ENCODE results near the gene SCN5A. TPM values are rescaled to one million over a fixed set of nuclear protein-coding genes. Genes with fewer than 3 reads are reported as not detected.

Gene SCN5A
- total RNA-seq, 1 experiment from 2014 or later: not detected

DNA sequence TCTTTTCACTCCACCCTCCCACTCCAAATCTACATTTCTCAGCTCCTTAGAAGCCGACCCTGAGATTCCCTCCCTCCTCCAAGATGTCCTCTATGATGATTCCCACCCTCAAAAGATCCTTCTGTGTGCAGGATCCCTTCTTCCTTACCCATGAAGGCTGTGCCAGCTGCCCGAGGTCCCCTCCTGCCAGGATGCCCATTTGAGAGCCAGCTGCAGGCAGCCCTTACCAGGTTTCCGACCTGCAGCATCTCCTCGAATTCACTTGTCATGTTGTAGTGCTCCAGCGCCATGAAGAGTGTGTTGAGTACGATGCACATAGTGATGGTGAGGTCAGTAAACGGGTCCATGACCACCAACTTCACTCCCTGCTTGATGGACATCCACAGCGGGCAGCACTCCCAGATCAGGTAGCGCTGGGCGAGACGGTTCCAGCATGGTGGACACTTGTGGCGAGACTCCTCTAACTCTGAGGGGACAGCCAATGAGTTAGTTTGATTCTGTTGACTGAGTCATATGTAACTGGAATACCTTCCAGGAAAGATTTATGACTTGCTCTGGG is 51.9 kb downstream of the SCN5A start:
- no peak for DNase-seq
- no peak overlapping the region for H3K4me3 ChIP-seq
- no peaks in the 10 kb centered on the region for H3K36me3 ChIP-seq
- H3K27me3 ChIP-seq: no peaks in the 10 kb centered on the region
- no peaks in the 10 kb centered on the region for H3K9me3 ChIP-seq

DNA sequence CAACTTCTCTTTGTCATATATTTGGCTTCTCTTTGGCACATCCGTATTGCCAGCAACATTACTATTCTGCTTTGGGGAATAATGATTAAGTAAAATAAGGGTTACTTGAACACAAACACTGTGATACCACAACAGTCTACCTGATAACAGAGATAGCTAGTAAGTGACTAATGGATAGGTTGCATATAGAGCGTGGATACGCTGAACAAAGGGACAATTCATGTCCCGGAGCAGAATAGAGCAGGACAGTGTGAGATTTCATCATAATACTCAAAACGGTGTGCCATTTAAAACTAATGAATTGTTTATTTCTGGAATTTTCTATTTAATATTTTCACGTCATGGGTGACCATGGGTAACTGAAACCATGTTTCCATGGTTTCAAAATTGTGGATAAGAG is 54.1 kb downstream of the SCN5A start:
- Histone ChIP-seq H3K36me3 (no peaks in the 10 kb centered on the region), H3K9me3 (no peaks in the 10 kb centered on the region), H3K4me3 (no peak overlapping the region), H3K27me3 (no peaks in the 10 kb centered on the region)
- DNase-seq: no peak

DNA sequence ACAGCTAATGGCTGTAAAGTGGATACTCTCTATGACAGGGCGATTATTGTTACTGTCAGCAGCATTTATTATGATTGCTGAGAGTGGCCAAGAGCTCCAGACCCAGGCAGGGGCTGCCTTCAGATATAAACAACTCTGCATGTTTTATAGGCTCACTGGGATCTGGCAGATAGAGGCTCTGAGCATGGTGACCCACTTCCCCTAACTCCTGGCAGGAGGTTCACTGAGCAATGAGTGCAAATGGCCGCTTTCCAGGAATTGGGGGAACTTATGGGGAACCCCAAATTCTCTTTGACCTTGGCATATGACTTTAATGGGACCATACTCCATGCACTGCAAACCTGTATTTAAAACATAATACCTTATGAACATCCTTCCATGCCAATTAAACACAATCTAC is 59.0 kb downstream of the SCN5A start:
- no peaks in the 10 kb centered on the region for H3K9me3 ChIP-seq
- no peaks in the 10 kb centered on the region for H3K27me3 ChIP-seq
- H3K36me3 ChIP-seq: no peaks in the 10 kb centered on the region
- no peak for DNase-seq
- H3K4me3 ChIP-seq: no peak overlapping the region

DNA sequence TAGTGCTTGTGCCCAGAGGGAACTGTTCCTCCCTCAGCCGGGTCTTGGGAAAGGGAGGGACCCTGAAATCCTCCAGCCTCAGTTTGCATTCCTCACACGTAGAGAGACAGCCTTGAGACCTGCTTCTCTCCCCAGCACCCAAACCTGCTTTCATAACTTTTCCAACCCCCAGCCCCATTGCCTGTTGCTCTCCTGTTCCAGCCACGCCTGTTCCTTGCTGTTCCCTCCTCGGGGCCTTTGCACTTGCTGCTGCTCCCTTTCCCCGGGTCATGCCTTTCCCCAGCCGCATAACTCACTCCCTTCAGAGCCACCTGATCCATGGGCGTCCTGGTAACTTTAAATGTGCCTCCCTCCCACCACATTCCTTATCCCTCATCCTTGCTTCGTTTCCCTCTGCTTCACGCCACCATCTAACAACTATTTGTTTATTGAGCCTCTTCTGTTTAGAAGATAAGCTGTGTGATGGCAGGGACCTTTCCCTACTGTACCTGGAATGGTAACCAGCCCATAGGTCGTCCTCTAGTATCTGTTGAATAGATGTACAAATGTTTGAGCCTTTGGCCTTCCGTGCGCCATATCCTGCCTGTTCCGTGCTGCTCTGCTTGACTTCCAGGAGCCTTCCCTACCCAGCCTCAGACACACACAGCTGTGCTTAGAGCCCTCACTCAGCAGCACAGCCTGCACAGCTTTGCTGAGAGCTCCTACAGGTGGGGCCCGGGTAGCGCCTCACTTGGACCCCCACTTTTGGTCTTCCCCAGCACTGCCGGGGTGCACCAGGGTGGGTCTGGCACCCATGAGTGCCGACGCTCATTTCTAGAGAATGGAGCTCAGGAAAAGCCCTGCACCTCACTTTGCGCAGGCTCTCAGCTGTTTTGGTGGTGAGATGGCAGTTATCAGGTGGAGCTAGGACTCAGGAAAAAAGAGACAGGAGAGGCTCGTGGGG is 60.2 kb downstream of the SCN5A start:
- Histone ChIP-seq H3K4me3 (no peak overlapping the region), H3K36me3 (no peaks in the 10 kb centered on the region), H3K9me3 (no peaks in the 10 kb centered on the region), H3K27me3 (no peaks in the 10 kb centered on the region)
- no peak for DNase-seq

DNA sequence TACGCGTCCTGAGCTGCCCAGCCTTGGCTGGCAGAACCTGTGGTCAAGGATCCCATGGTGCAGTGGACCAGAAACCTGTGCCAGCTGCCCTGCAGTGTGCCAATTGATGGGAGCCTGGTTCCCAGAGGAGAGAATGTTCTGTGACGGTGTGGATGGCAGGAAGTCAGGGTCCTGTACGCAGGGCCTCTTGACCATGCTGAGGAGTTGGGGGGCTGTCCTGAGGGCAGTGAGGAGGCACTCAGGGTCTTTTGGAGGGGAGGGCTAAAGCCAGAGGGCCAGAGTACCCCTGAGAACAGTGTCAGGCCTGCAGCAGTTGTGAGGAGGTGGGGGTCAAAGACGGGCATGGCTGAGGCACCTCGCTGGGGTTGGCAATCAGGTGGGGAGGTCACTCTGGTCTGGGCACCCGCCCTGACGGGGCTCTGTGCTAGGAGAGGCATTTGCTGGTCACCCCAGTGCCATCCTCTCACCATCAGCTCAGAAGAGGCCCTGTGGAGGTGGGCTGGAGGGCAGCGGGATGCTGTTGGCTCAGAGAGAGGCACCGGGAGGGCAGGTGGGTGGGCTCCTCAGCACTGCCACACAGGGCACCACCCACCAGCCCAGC is 61.0 kb downstream of the SCN5A start:
- no peaks in the 10 kb centered on the region for H3K36me3 ChIP-seq
- H3K27me3 ChIP-seq: no peaks in the 10 kb centered on the region
- H3K9me3 ChIP-seq: no peaks in the 10 kb centered on the region
- H3K4me3 ChIP-seq: no peak overlapping the region
- no peak for DNase-seq

DNA sequence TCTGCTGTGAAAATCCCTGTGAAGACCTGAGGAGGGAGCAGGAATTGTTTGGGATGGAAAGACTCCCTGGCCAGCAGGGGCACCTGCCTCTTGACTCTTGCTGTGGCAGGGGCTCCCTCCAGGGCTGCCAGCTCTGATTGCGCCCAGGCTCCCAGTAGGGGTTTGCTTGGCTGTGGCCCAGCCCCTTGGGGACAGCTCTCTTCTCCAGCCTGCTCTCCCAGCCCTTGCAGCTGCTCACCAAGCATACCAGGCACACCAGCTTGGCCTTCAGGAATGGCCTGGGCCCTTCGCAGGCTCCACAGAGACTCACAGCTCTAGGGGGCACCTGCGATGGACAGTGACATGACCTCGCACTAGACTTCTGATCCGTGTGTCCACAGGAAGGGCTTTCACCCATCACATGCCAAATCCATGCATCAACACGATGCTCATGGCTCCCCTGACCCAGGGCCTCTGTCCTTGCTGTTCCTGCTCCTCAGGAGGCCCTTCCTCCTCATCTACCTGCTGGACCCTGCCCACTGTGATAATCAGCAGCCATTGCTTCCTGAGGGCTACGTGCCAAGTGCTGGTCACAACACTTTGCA is 61.8 kb downstream of the SCN5A start:
- H3K27me3 ChIP-seq: no peaks in the 10 kb centered on the region
- no peak for DNase-seq
- no peak overlapping the region for H3K4me3 ChIP-seq
- no peaks in the 10 kb centered on the region for H3K36me3 ChIP-seq
- no peaks in the 10 kb centered on the region for H3K9me3 ChIP-seq

DNA sequence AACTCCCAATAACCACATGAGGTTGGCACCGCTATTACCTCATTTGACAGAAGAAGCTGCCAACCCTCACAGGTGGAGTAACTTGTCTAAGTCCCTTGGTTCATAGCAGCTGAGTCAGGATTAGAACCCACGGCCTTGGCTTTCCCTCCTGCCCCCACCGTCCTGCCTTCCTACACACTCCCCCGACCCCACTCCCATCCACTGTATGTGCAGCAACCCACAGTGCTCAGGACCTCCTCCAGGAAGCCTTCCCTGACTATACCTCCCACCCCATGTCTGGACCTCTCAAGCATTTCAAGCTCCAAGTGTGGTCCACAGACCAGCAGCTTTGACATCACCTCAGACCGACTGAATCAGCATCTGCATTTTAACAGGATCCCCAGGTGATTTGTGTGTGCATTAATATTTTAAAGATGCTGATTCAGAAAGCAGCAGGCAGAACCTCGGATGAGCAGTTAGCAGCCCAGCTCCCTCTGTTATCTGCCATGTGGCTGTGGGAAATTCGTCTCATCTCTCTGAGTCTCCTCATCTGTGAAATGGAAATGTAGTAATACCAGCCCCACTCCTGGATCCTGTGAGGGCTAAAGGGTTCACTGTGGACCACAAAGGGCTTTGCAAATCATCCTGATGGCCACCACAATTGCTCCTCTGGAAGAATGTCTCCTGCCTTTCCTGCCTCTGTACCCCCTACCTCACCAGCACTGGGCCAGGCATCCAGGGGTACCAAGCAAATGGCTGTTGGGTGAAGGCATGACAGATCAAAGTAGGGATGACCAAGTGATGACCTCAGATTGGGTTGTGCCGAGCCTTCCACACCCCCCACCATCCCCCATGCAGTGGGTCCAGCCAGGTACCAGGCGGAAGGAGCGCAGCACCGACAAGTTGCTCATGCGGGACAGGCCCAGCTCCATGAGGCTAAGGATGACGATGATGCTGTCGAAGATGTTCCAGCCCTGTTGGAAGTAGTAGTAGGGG is 62.7 kb downstream of the SCN5A start:
- Histone ChIP-seq H3K9me3 (no peaks in the 10 kb centered on the region), H3K27me3 (no peaks in the 10 kb centered on the region), H3K4me3 (no peak overlapping the region), H3K36me3 (no peaks in the 10 kb centered on the region)
- no peak for DNase-seq

DNA sequence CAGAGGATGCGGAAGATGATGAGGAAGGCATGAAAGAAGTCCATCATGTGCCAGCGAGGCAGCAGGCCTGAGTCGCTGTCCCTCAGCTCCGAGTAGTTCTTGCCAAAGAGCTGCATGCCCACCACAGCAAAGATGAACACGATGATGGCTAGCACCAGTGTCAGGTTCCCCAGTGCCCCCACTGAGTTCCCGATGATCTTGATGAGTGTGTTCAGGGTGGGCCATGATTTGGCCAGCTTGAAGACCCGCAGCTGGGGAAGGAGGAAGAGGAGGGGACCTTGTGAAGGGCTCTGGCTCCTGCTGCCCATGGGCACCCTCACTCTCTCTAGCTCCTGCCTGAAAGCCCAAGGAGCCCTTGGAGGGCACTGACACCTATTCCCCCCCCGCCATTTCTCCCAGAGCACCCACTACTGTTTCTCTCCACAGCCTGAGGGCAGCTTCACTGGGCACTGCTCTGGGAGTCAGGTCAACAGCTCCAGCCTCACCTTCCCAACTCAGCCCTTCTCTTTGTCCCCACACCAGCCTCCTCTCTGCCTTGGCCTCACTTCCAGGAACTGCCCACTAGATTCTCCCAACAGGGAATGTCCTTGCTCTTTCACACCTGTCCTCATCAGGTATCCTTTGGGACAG is 63.6 kb downstream of the SCN5A start:
- DNase-seq: no peak
- Histone ChIP-seq H3K27me3 (no peaks in the 10 kb centered on the region), H3K36me3 (no peaks in the 10 kb centered on the region), H3K4me3 (no peak overlapping the region), H3K9me3 (no peaks in the 10 kb centered on the region)

DNA sequence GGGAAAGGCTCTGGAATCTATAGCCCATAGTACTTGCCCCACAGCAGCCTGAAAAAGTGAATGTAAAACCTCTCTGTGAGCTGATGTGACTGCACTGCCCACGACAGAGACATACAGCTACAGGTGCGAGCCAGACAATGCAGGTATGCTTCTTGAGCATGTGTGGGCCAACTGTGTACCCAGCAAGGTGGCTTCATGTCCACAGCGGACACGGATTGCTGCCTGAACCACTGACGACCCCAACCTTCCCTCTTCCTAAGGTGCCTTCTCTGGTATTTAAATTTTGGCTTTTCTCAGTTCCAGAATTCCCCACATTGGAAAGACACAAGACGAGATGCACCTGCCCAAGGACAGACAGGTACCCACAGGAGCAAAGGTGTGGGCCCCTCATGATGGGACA is 65.8 kb downstream of the SCN5A start:
- H3K4me3 ChIP-seq: no peak overlapping the region
- H3K36me3 ChIP-seq: no peaks in the 10 kb centered on the region
- DNase-seq: no peak
- no peaks in the 10 kb centered on the region for H3K27me3 ChIP-seq
- no peaks in the 10 kb centered on the region for H3K9me3 ChIP-seq

DNA sequence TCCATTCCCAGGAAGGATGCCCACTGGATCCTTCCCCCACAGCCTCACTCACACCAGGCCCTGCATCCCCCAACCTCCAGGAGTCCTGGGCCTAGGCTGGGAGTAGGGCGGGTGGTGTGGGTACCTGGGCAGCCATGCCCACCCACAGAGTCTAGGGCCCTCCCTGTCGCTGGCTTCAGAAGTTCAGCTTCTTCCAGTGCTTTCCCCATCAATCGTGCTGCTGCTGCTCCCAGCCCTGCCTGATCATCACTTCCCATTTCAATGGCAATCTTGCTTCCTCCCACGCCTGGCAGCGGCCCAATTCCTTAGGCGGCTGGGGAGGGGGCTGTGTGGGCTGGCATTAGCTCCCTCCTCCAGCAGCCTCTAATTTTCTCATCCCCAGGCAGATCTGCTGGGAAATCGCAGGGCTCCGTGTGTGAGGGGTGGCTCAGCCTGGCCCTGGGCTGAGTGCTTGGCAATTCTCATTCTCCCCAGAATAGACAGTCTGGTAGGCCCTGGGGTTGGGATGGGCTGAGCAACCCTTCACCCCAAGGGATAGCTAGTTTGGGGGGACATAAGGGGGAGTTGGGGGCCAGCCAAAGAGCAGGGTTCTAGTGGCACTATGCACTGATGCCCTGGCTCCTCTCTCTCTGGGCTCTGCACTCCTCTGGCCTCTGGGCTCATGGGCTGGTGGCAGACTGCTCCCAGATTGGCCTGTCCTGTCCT is 66.4 kb downstream of the SCN5A start:
- Histone ChIP-seq H3K9me3 (no peaks in the 10 kb centered on the region), H3K27me3 (no peaks in the 10 kb centered on the region), H3K36me3 (no peaks in the 10 kb centered on the region), H3K4me3 (no peak overlapping the region)
- DNase-seq: no peak

DNA sequence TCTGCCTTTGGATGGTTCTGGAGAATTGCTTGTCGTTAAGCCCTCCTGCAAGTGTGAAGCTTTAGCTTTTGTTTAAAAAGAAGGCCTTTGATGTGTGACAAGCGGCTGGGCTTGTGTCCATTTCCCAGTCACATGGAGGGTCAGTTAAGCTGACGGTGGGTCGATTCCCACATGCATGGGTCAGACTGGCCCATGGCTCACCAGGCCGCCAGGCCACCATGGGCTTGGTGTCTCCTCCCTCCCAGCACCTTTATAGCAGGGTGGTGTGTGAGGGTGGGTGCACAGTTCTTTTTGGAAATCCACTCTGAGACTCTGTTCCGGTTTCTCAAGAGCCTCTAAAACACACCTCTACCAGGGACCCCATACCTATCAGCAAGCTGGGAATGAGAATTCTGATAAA is 67.2 kb downstream of the SCN5A start:
- no peaks in the 10 kb centered on the region for H3K9me3 ChIP-seq
- H3K4me3 ChIP-seq: no peak overlapping the region
- no peaks in the 10 kb centered on the region for H3K27me3 ChIP-seq
- DNase-seq: no peak
- no peaks in the 10 kb centered on the region for H3K36me3 ChIP-seq

DNA sequence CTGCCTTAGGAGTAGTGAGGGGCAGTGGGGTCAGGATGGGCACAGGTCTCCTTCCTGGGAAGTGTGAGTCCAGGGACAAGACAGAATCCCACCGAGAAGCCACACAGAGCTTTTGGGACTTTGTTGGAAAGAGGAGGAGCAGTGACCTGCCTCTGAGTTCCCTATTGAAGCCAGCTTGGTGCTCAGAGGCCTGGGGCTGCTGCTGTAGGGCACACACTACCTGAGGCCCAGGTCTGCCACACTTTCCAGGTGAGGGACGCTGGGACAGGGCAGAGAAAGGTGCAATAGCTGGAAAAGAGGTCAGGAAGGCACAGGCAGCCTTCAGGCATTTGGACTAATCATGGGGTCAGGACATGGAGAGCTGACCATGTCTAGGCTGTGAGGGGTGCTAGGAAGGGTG is 67.7 kb downstream of the SCN5A start:
- no peak overlapping the region for H3K4me3 ChIP-seq
- no peaks in the 10 kb centered on the region for H3K9me3 ChIP-seq
- no peaks in the 10 kb centered on the region for H3K27me3 ChIP-seq
- no peak for DNase-seq
- H3K36me3 ChIP-seq: no peaks in the 10 kb centered on the region

DNA sequence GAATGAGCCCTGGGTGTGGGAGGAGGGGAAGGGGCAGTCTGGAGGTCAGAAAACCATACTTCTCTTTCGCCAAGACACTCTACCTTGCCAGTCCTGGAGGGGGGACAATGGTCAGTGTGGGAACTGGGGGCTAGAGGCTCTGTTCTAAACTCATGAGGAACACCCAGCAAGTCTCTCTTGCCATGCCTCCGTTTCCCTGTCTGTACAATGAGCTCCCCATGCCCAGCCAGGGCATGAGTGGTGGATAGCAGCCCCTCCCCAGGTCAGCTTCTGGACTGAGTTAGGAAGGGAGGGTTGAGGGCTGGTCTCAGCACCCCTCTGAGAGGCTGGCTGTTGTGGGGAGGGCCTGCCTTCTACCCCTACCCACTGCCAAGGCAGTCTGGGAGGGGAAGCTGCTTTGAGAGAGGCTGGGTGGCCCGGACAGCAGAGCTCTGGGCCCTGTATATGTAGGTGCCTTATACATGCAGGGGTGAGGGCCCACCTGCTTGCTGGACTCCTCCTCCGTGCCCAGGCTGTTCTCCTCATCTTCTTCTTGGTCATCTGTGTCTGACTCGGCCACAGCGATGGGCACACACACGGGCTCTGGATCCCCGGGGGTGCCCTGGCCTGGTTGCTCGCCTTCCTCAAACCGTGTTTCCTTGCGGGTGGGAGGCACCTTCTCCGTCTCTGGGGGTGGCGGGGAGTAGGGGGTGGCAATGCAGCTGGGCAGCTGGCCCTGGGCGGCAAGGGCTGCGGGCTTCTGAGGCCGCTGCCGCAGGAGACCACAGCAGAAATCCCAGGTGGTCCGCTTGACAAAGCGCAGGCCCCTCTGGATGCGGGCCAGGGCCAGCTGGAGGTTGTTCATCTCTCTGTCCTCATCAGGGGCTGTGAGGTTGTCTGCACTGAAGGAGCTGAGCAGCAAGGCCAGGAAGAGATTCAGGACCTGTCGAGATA is 68.8 kb downstream of the SCN5A start:
- Histone ChIP-seq H3K4me3 (no peak overlapping the region), H3K27me3 (no peaks in the 10 kb centered on the region), H3K9me3 (no peaks in the 10 kb centered on the region), H3K36me3 (no peaks in the 10 kb centered on the region)
- no peak for DNase-seq

DNA sequence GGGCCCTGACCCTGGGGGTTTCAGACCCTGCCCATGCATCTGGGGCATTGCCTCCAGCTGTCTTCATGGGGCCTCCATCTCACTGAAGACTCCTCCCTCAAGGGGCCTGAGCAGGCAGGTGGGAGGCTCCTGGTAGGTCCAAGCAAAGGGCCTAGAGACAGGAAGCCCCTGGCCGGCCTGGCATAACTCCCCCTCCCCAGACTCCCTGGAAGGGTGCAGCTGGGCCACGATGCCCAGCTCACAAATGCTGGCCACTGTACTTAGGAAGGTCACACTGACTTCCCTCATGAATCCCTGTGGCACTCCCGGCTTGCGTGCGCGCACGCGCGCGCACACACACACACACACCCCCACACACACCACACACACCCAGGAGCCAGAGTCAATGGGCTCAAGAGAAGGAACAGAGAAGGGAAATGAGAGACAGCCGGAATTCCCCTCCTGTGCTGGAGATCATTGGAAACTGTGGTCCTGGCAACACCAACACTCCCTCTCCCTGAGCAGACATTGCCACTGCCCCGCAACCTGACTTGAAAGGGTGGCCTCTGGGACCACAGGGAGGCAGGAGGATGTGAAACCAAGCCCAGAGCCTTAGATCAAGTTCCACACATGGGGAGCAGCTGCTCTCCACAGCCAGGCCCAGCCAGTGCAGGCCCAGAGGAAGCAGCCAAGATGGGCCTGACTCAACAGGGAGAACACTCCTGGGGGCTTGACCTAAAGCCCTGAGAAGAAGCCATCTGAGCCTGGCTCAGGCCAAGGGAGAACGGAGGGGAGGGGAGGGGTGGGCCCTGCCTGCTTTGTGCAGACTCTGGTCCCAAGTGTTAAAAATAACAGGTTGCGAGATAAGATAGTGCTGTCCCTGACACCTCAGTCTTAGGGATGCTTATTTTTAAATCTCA is 69.7 kb downstream of the SCN5A start:
- no peak for DNase-seq
- Histone ChIP-seq H3K36me3 (no peaks in the 10 kb centered on the region), H3K27me3 (no peaks in the 10 kb centered on the region), H3K4me3 (no peak overlapping the region), H3K9me3 (no peaks in the 10 kb centered on the region)
